GM13977 (cell line): ENCODE results near the gene MYEF2.

Experiments
- DNase-seq: peaks from one replicate; pipeline ENCODE4 v3.0.0; 2012; ENCODE audit warnings: low spot score
- CTCF ChIP-seq: IDR thresholded peaks from 2 replicates; pipeline ENCODE4 v1.5.1; 2012; ENCODE audit warnings: mild to moderate bottlenecking, control low read depth; ENCODE audit not compliant: insufficient read depth; ENCODE audit errors: extremely low read depth, missing control alignments
- in situ Hi-C: fragments of 300-500 bp; cut with MboI; formaldehyde crosslinking; loops from one replicate; pipeline ENCODE4 v1.12.0; 2022; ENCODE audit warnings: low sequenced_read_pairs, low pct_unique_long_range_greater_than_20kb, mixed read lengths, inconsistent platforms; ENCODE audit not compliant: unreplicated experiment

The MYEF2 gene

GRCh38 chr15:48177766-48178647 lies at the start of gene MYEF2:
Gene MYEF2 (minus strand): TSS chr15:48178295. CDS start chr15:48178237, 58 bp downstream.
- DNase-seq = peak; percentile 83
- in situ Hi-C loops = no loop called here
- TF ChIP-seq CTCF = no peak

- in situ Hi-C loops = no loop called here
- no peak for TF ChIP-seq CTCF
- no peak for DNase-seq
These were observed 47.7 kb upstream of the MYEF2 start for GRCh38 chr15:48225771-48226170.

GRCh38 chr15:48222627-48223026 lies 44.5 kb upstream of the MYEF2 start:
- TF ChIP-seq CTCF = no peak
- no peak for DNase-seq
- in situ Hi-C loops = no loop called here

- no peak for DNase-seq
- in situ Hi-C loops = no loop called here
- no peak for TF ChIP-seq CTCF
These were observed 43.8 kb upstream of the MYEF2 start for GRCh38 chr15:48221885-48222284.

GRCh38 chr15:48221261-48221660 lies 43.2 kb upstream of the MYEF2 start:
- in situ Hi-C loops = no loop called here
- no peak for TF ChIP-seq CTCF
- no peak for DNase-seq

GRCh38 chr15:48205981-48206380 lies 27.9 kb upstream of the MYEF2 start, which contains the start of gene SLC12A1:
Gene SLC12A1 (plus strand): TSS chr15:48206302. CDS start chr15:48207720, 1,418 bp downstream.
- TF ChIP-seq CTCF = no peak
- DNase-seq = no peak
- in situ Hi-C loops = no loop called here

- in situ Hi-C loops = no loop called here
- no peak for TF ChIP-seq CTCF
- no peak for DNase-seq
These were observed 24.0 kb upstream of the MYEF2 start for GRCh38 chr15:48202068-48202467.
